Astrocyte (in vitro differentiated cells and primary cell): ENCODE results near the gene ADAM33.

Experiments
- EZH2 ChIP-seq: IDR thresholded peaks from 2 replicates; pipeline ENCODE4 v1.6.1; 2012; ENCODE audit warnings: mild to moderate bottlenecking, low read length, inconsistent platforms; ENCODE audit not compliant: insufficient read depth
- TF ChIP-seq, protein P1 (sequence below): IDR thresholded peaks from 2 replicates; pipeline ENCODE4 v1.5.1; 2011; ENCODE audit warnings: low read depth, mild to moderate bottlenecking, inconsistent platforms, low read length, moderate library complexity; ENCODE audit not compliant: insufficient read depth

DNA sequence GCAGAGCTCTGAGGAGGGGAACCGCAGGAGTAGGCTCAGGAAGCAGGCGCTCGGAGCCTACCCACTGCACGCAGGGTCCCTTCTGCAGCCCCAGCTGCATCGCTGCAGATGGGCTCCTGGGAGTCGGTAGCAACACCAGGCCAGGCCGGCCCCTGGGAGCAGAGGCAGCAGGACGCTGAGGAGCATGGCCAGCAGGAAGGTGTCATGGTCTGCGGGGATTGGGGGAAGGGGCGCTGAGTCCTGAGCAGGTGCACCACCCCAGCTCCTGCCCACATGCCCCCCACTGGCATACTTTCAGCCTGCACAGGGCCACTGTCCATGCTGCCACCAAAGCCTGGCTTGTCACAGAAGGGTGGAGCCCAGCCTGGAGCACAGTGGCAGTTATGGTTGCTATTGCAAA, 10.9 kb downstream of the ADAM33 start:
- TF ChIP-seq, protein P1, sequence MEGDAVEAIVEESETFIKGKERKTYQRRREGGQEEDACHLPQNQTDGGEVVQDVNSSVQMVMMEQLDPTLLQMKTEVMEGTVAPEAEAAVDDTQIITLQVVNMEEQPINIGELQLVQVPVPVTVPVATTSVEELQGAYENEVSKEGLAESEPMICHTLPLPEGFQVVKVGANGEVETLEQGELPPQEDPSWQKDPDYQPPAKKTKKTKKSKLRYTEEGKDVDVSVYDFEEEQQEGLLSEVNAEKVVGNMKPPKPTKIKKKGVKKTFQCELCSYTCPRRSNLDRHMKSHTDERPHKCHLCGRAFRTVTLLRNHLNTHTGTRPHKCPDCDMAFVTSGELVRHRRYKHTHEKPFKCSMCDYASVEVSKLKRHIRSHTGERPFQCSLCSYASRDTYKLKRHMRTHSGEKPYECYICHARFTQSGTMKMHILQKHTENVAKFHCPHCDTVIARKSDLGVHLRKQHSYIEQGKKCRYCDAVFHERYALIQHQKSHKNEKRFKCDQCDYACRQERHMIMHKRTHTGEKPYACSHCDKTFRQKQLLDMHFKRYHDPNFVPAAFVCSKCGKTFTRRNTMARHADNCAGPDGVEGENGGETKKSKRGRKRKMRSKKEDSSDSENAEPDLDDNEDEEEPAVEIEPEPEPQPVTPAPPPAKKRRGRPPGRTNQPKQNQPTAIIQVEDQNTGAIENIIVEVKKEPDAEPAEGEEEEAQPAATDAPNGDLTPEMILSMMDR = no peak
- TF ChIP-seq EZH2 = no peak
